ENCODE measurements around the gene SPACA4. TPM values are rescaled to one million over a fixed set of nuclear protein-coding genes. Genes with fewer than 3 reads are reported as not detected.
"Not testable (repeated sequence)": the region's sequence is repeated elsewhere in the genome, so short reads cannot be mapped to it uniquely, and the experiment has no call there.

The SPACA4 gene
- total RNA-seq, 1 experiment from 2014 or later = not detected

DNA sequence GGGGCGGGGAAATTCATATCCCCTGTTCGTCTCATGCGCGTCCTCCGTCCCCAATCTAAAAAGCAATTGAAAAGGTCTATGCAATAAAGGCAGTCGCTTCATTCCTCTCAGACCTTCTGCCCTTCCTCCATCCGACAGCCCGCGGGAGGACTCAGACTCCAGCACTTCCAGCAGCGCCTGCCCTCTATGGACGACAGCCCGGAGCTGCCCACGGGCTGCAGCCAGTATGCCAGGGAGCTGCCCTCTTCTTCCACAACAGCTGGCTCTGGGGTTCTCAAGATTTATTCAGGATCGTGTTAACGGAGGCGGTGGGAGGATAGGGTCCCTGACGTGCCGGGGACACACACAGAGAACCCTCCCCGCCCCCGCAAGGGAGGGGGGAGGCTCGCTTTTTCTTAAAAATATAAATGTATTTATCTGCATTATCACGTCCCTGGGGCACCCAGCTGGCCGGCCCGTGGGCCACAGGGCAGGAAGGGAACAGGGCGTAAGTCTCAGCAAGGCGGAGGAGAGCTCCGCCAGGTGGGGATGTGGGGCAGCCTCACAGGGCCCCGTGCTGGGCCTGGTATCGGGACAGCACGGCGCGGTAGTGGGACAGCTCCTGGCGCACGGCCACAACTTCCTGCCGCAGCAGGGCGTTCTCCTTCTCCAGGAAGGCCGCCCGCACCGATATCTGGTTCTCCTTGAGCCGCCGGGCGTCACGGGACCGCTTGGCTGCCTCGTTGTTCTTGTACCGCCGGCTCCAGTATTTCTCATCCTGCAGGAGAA lies 23.9 kb downstream of the SPACA4 start:
- DNase-seq = no peak
- H3K79me2 ChIP-seq (ENCODE audit: low read depth) = no peaks in the 10 kb centered on the region; the same call in 1 of the 2 replicates
- no peak overlapping the region for H3K27ac ChIP-seq
- no peak overlapping the region for H2AFZ ChIP-seq
- intact Hi-C loops (cut with micrococcal nuclease; ENCODE audit: unreplicated experiment) = no loop called here
- H3K4me2 ChIP-seq = no peak overlapping the region
- CTCF ChIA-PET = interaction anchor here (0.7 kb wide), 1 partner anchor 11 kb away, joined by 4 read pairs; the partner anchor contains the start of genes RPL18 and SPHK2
- H3F3A ChIP-seq (ENCODE audit: insufficient read depth, low read depth) = peaks cover 76% of the 10 kb centered on the region
- TF ChIP-seq, protein P1, sequence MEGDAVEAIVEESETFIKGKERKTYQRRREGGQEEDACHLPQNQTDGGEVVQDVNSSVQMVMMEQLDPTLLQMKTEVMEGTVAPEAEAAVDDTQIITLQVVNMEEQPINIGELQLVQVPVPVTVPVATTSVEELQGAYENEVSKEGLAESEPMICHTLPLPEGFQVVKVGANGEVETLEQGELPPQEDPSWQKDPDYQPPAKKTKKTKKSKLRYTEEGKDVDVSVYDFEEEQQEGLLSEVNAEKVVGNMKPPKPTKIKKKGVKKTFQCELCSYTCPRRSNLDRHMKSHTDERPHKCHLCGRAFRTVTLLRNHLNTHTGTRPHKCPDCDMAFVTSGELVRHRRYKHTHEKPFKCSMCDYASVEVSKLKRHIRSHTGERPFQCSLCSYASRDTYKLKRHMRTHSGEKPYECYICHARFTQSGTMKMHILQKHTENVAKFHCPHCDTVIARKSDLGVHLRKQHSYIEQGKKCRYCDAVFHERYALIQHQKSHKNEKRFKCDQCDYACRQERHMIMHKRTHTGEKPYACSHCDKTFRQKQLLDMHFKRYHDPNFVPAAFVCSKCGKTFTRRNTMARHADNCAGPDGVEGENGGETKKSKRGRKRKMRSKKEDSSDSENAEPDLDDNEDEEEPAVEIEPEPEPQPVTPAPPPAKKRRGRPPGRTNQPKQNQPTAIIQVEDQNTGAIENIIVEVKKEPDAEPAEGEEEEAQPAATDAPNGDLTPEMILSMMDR (conservative IDR thresholded peaks at IDR 0.05) = no peak
- no peak for TF ChIP-seq EZH2 (IDR thresholded peaks at IDR 0.05; ENCODE audit: low read depth)
- H3K4me1 ChIP-seq (replicated peaks; ENCODE audit: insufficient read depth) = peaks cover 45% of the 10 kb centered on the region
- POLR2A ChIA-PET (ENCODE audit: unreplicated experiment) = interaction anchor here (0.5 kb wide), 1 partner anchor 10 kb away, joined by 9 read pairs; no protein-coding TSS in a partner anchor
- BruUV-seq (replicated peaks) = no TSS peak
- no peaks in the 10 kb centered on the region for H4K20me1 ChIP-seq (ENCODE audit: insufficient read depth)
- H3K27me3 ChIP-seq (ENCODE audit: insufficient read depth, low read depth) = no peaks in the 10 kb centered on the region
- H3K4me3 ChIP-seq = no peak overlapping the region
- no peaks in the 10 kb centered on the region for H3K9me3 ChIP-seq (ENCODE audit: insufficient read depth, low read depth)
- H3K9me2 ChIP-seq (ENCODE audit: insufficient read depth) = no peaks in the 10 kb centered on the region
- no peaks in the 10 kb centered on the region; the same call in 1 of the 2 replicates for H3K36me3 ChIP-seq (ENCODE audit: low read depth)

DNA sequence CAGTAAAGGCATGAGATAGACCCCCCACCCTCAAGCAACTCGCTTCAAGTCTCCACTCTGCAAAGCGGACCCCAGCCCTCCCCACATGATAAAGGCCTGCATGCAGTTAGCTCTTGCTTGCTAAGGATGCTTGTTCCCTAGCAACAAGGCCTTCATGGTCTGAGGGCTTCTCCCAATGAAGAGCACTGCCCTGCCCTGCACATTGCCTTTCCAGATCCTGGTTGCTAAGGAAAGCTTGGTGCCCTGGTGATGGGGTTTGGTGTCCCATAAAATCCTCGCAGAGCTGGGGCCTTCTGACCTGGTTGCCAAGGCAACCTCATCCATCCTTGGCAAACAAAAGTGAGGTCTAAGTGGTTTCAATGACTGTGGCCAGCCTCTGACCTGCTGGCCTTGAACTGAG lies 24.7 kb downstream of the SPACA4 start:
- H3K9me3 ChIP-seq (ENCODE audit: insufficient read depth, low read depth) = no peaks in the 10 kb centered on the region
- no peaks in the 10 kb centered on the region; the same call in 1 of the 2 replicates for H3K36me3 ChIP-seq (ENCODE audit: low read depth)
- CTCF ChIA-PET = no interaction called here
- no peaks in the 10 kb centered on the region for H3K27me3 ChIP-seq (ENCODE audit: insufficient read depth, low read depth)
- H4K20me1 ChIP-seq (ENCODE audit: insufficient read depth) = no peaks in the 10 kb centered on the region
- no peak overlapping the region for H3K4me3 ChIP-seq
- no peak overlapping the region for H3K27ac ChIP-seq
- no peaks in the 10 kb centered on the region for H3K9me2 ChIP-seq (ENCODE audit: insufficient read depth)
- H3K4me1 ChIP-seq (replicated peaks; ENCODE audit: insufficient read depth) = peaks cover 45% of the 10 kb centered on the region
- H3K79me2 ChIP-seq (ENCODE audit: low read depth) = peaks cover 6% of the 10 kb centered on the region
- H3K4me2 ChIP-seq = no peak overlapping the region
- no peak for DNase-seq
- H2AFZ ChIP-seq = no peak overlapping the region
- peaks cover 70% of the 10 kb centered on the region for H3F3A ChIP-seq (ENCODE audit: insufficient read depth, low read depth)
- intact Hi-C loops (cut with micrococcal nuclease; ENCODE audit: unreplicated experiment) = no loop called here
- BruUV-seq (replicated peaks) = no TSS peak
- POLR2A ChIA-PET (ENCODE audit: unreplicated experiment) = no interaction called here
- TF ChIP-seq EZH2 (IDR thresholded peaks at IDR 0.05; ENCODE audit: low read depth) = no peak
- TF ChIP-seq, protein P1 (conservative IDR thresholded peaks at IDR 0.05) = no peak

DNA sequence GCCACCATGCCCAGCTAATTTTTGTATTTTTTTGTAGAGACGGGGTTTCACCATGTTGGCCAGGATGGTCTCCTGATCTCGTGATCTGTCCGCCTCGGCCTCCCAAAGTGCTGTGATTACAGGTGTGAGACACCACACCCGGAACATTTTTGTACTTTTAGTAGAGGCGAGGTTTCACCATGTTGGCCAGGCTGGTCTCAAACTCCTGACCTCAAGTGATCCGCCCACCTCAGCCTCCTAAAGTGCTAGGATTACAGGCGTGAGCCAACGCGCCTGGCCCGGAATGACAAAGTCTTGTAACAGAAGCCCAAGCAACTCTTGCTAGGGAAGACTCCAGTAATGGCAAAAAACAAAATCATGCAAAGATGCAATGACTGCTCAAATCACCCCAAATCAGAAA lies 25.7 kb downstream of the SPACA4 start:
- BruUV-seq (replicated peaks); intact Hi-C loops (cut with micrococcal nuclease; ENCODE audit: unreplicated experiment); CTCF ChIA-PET: not testable (repeated sequence)

More for the DNA sequence above, 25.7 kb downstream of the SPACA4 start:
- H3K4me2 ChIP-seq; H3K27me3 ChIP-seq (ENCODE audit: insufficient read depth, low read depth); H3K36me3 ChIP-seq (ENCODE audit: low read depth); H3K27ac ChIP-seq; H2AFZ ChIP-seq; H3K9me3 ChIP-seq (ENCODE audit: insufficient read depth, low read depth); H3K4me3 ChIP-seq; DNase-seq; H3K9me2 ChIP-seq (ENCODE audit: insufficient read depth); H4K20me1 ChIP-seq (ENCODE audit: insufficient read depth): not testable (repeated sequence)
- peaks cover 34% of the 10 kb centered on the region for H3K4me1 ChIP-seq (replicated peaks; ENCODE audit: insufficient read depth)
- peaks cover 68% of the 10 kb centered on the region for H3F3A ChIP-seq (ENCODE audit: insufficient read depth, low read depth)
- POLR2A ChIA-PET (ENCODE audit: unreplicated experiment) = interaction anchor here (0.6 kb wide), 1 partner anchor 268 kb away, joined by 6 read pairs; the partner anchor contains the start of gene SYNGR4
- peaks cover 11% of the 10 kb centered on the region for H3K79me2 ChIP-seq (ENCODE audit: low read depth)
